ENCODE data around the gene HPD. TPM values are rescaled to one million over a fixed set of nuclear protein-coding genes. Genes with fewer than 3 reads are reported as not detected.
"Not testable (repeated sequence)": the region's sequence is repeated elsewhere in the genome, so short reads cannot be mapped to it uniquely, and the experiment has no call there.

Gene HPD
- total and polyA plus RNA-seq, 2 donors (not counting 1 experiment from before 2014, with no cell fraction given) = 0.17 to 0.36 TPM

GRCh38 chr12:121873216-121873569, 14.5 kb upstream of the HPD start:
- Histone ChIP-seq H4K20me1 (ENCODE audit: control insufficient read depth, extremely low read depth, insufficient read depth, low read length) (no peaks in the 10 kb centered on the region), H3K79me2 (ENCODE audit: control insufficient read depth, insufficient read depth, low read length) (no peaks in the 10 kb centered on the region), H3K27ac (ENCODE audit: insufficient read depth, low read length) (peak overlapping the region; percentile 27), H3K36me3 (ENCODE audit: control insufficient read depth, insufficient read depth, low read length) (no peaks in the 10 kb centered on the region), H3K9ac (ENCODE audit: insufficient read depth, low read length) (no peak overlapping the region), H3K4me3 (replicated peaks in 1 of 4; ENCODE audit: control extremely low read depth in 1 of 4, insufficient read depth in 1 of 4, low read depth in 3 of 4, low read length in 4 of 4) (no peak overlapping the region), H3K27me3 (ENCODE audit: control insufficient read depth, insufficient read depth, low read length) (no peaks in the 10 kb centered on the region), H3K4me1 (ENCODE audit: control insufficient read depth, extremely low read depth, insufficient read depth, low read length) (peaks cover 6% of the 10 kb centered on the region), H3K9me3 (ENCODE audit: control insufficient read depth, insufficient read depth, low read depth, low read length) (no peaks in the 10 kb centered on the region), H2AFZ (ENCODE audit: low read length) (peak overlapping the region; percentile 48), H3K4me2 (ENCODE audit: extremely low read depth, insufficient read depth, low read length) (peak overlapping the region; percentile 2)
- TF ChIP-seq EZH2 (IDR thresholded peaks at IDR 0.05; ENCODE audit: low read length, missing control alignments) = no peak
- TF ChIP-seq CTCF (conservative IDR thresholded peaks at IDR 0.05 in 1 of 2, IDR thresholded peaks at IDR 0.05 in 1 of 2; ENCODE audit: low read depth in 1 of 2, low read length in 2 of 2) = no peak
- peak in 1 of 2 donors; percentile 40 for DNase-seq (ENCODE audit: low read depth in 2 of 2)

GRCh38 chr12:121872546-121873215, 14.0 kb upstream of the HPD start:
- Histone ChIP-seq H3K27me3 (ENCODE audit: control insufficient read depth, insufficient read depth, low read length) (no peaks in the 10 kb centered on the region), H3K4me3 (replicated peaks in 1 of 4; ENCODE audit: control extremely low read depth in 1 of 4, insufficient read depth in 1 of 4, low read depth in 3 of 4, low read length in 4 of 4) (peak overlapping the region in 2 of 4 experiments; percentile 19 to 26), H2AFZ (ENCODE audit: low read length) (peak overlapping the region; percentile 48), H3K9me3 (ENCODE audit: control insufficient read depth, insufficient read depth, low read depth, low read length) (no peaks in the 10 kb centered on the region), H3K36me3 (ENCODE audit: control insufficient read depth, insufficient read depth, low read length) (no peaks in the 10 kb centered on the region), H3K79me2 (ENCODE audit: control insufficient read depth, insufficient read depth, low read length) (no peaks in the 10 kb centered on the region), H3K4me1 (ENCODE audit: control insufficient read depth, extremely low read depth, insufficient read depth, low read length) (peaks cover 6% of the 10 kb centered on the region), H3K4me2 (ENCODE audit: extremely low read depth, insufficient read depth, low read length) (peak overlapping the region; percentile 2), H4K20me1 (ENCODE audit: control insufficient read depth, extremely low read depth, insufficient read depth, low read length) (no peaks in the 10 kb centered on the region), H3K27ac (ENCODE audit: insufficient read depth, low read length) (peak overlapping the region; percentile 27), H3K9ac (ENCODE audit: insufficient read depth, low read length) (no peak overlapping the region)
- TF ChIP-seq EZH2 (IDR thresholded peaks at IDR 0.05; ENCODE audit: low read length, missing control alignments) (no peak), CTCF (conservative IDR thresholded peaks at IDR 0.05 in 1 of 2, IDR thresholded peaks at IDR 0.05 in 1 of 2; ENCODE audit: low read depth in 1 of 2, low read length in 2 of 2) (no peak)
- DNase-seq (ENCODE audit: low read depth in 2 of 2) = peak; percentile 95 to 98

GRCh38 chr12:121871467-121871866, 12.8 kb upstream of the HPD start:
- TF ChIP-seq EZH2 (IDR thresholded peaks at IDR 0.05; ENCODE audit: low read length, missing control alignments) (no peak), CTCF (conservative IDR thresholded peaks at IDR 0.05 in 1 of 2, IDR thresholded peaks at IDR 0.05 in 1 of 2; ENCODE audit: low read depth in 1 of 2, low read length in 2 of 2) (no peak)
- Histone ChIP-seq H2AFZ (ENCODE audit: low read length) (no peak overlapping the region), H3K4me2 (ENCODE audit: extremely low read depth, insufficient read depth, low read length) (no peak overlapping the region), H3K9ac (ENCODE audit: insufficient read depth, low read length) (no peak overlapping the region), H3K27ac (ENCODE audit: insufficient read depth, low read length) (no peak overlapping the region), H4K20me1 (ENCODE audit: control insufficient read depth, extremely low read depth, insufficient read depth, low read length) (no peaks in the 10 kb centered on the region), H3K27me3 (ENCODE audit: control insufficient read depth, insufficient read depth, low read length) (no peaks in the 10 kb centered on the region), H3K4me1 (ENCODE audit: control insufficient read depth, extremely low read depth, insufficient read depth, low read length) (peaks cover 6% of the 10 kb centered on the region), H3K79me2 (ENCODE audit: control insufficient read depth, insufficient read depth, low read length) (no peaks in the 10 kb centered on the region), H3K36me3 (ENCODE audit: control insufficient read depth, insufficient read depth, low read length) (no peaks in the 10 kb centered on the region), H3K9me3 (ENCODE audit: control insufficient read depth, insufficient read depth, low read depth, low read length) (no peaks in the 10 kb centered on the region), H3K4me3 (replicated peaks in 1 of 4; ENCODE audit: control extremely low read depth in 1 of 4, insufficient read depth in 1 of 4, low read depth in 3 of 4, low read length in 4 of 4) (no peak overlapping the region)
- no peak for DNase-seq (ENCODE audit: low read depth in 2 of 2)

GRCh38 chr12:121869229-121869628, 10.6 kb upstream of the HPD start:
- H3K9me3 ChIP-seq (ENCODE audit: control insufficient read depth, insufficient read depth, low read depth, low read length); DNase-seq (ENCODE audit: low read depth in 2 of 2); H2AFZ ChIP-seq (ENCODE audit: low read length); H3K4me2 ChIP-seq (ENCODE audit: extremely low read depth, insufficient read depth, low read length); H3K79me2 ChIP-seq (ENCODE audit: control insufficient read depth, insufficient read depth, low read length); H3K27ac ChIP-seq (ENCODE audit: insufficient read depth, low read length); H3K4me1 ChIP-seq (ENCODE audit: control insufficient read depth, extremely low read depth, insufficient read depth, low read length); H3K36me3 ChIP-seq (ENCODE audit: control insufficient read depth, insufficient read depth, low read length); H3K27me3 ChIP-seq (ENCODE audit: control insufficient read depth, insufficient read depth, low read length); H3K9ac ChIP-seq (ENCODE audit: insufficient read depth, low read length); H3K4me3 ChIP-seq (replicated peaks in 1 of 4; ENCODE audit: control extremely low read depth in 1 of 4, insufficient read depth in 1 of 4, low read depth in 3 of 4, low read length in 4 of 4); H4K20me1 ChIP-seq (ENCODE audit: control insufficient read depth, extremely low read depth, insufficient read depth, low read length): not testable (repeated sequence)

Measured in fibroblast of lung (primary cell).